HEK293T (cell line): Measurements from ENCODE around the gene RHOJ.

ENCODE experiments used
- CTCF ChIA-PET: fragments of 350-600 bp; formaldehyde crosslinking; extraction: SDS; loops from one replicate; lab custom pipeline; 2021; ENCODE audit warnings: antibody characterized with exemption, inconsistent platforms; lab: Yijun Ruan, JAX
- POLR2A ChIA-PET: fragments of 350-600 bp; formaldehyde crosslinking; extraction: SDS; loops from one replicate; lab custom pipeline; 2020; ENCODE audit warnings: antibody characterized with exemption, inconsistent platforms; lab: Yijun Ruan, JAX
- DNase-seq: peaks from one replicate; pipeline ENCODE4 v3.0.0; 2012; ENCODE audit warnings: mixed read lengths; ENCODE audit errors: extremely low spot score
- ARNT ChIP-seq: fragments of 450-650 bp; IDR thresholded peaks from 2 replicates; pipeline ENCODE4 v1.6.1; 2017; ENCODE audit warnings: mild to moderate bottlenecking
- BHLHE40 ChIP-seq: fragments of 450-650 bp; IDR thresholded peaks from 2 replicates; pipeline ENCODE4 v1.6.1; 2016; ENCODE audit warnings: mild to moderate bottlenecking, moderate library complexity, borderline replicate concordance
- CTBP1 ChIP-seq: fragments of 450-650 bp; IDR thresholded peaks from 2 replicates; pipeline ENCODE4 v1.6.1; 2016; ENCODE audit warnings: borderline replicate concordance
- ELF4 ChIP-seq: fragments of 450-650 bp; IDR thresholded peaks from 2 replicates; pipeline ENCODE4 v1.6.1; 2017; ENCODE audit warnings: antibody characterized with exemption
- FOXA1 ChIP-seq: fragments of 450-650 bp; IDR thresholded peaks from 2 replicates; pipeline ENCODE4 v1.6.1; 2016; ENCODE audit warnings: mild to moderate bottlenecking
- FOXK2 ChIP-seq: fragments of 450-650 bp; IDR thresholded peaks from 2 replicates; pipeline ENCODE4 v1.6.1; 2016; ENCODE audit warnings: mild to moderate bottlenecking
- FOXM1 ChIP-seq: fragments of 450-650 bp; IDR thresholded peaks from 2 replicates; pipeline ENCODE4 v1.6.1; 2017; ENCODE audit warnings: mild to moderate bottlenecking, borderline replicate concordance
- HDGF ChIP-seq: fragments of 450-650 bp; IDR thresholded peaks from 2 replicates; pipeline ENCODE4 v1.6.1; 2017; ENCODE audit warnings: antibody characterized with exemption, borderline replicate concordance
- L3MBTL2 ChIP-seq: fragments of 450-650 bp; conservative IDR thresholded peaks from 2 replicates; pipeline ENCODE4 v1.6.1; 2016; ENCODE audit warnings: mild to moderate bottlenecking
- LEF1 ChIP-seq: fragments of 450-650 bp; IDR thresholded peaks from 2 replicates; pipeline ENCODE4 v1.6.1; 2017; ENCODE audit warnings: mild to moderate bottlenecking, borderline replicate concordance
- NFRKB ChIP-seq: fragments of 450-650 bp; IDR thresholded peaks from 2 replicates; pipeline ENCODE4 v1.6.1; 2016; ENCODE audit warnings: mild to moderate bottlenecking, moderate library complexity
- PKNOX1 ChIP-seq: fragments of 450-650 bp; IDR thresholded peaks from 2 replicates; pipeline ENCODE4 v1.6.1; 2016
- SP1 ChIP-seq: fragments of 450-650 bp; IDR thresholded peaks from 2 replicates; pipeline ENCODE4 v1.6.1; 2017
- SUZ12 ChIP-seq: fragments of 450-650 bp; IDR thresholded peaks from 2 replicates; pipeline ENCODE4 v1.6.1; 2016; ENCODE audit warnings: mild to moderate bottlenecking
- TARDBP ChIP-seq: fragments of 450-650 bp; IDR thresholded peaks from 2 replicates; pipeline ENCODE4 v1.6.1; 2016
- ZNF384 ChIP-seq: fragments of 450-650 bp; IDR thresholded peaks from 2 replicates; pipeline ENCODE4 v1.6.1; 2016

Gene RHOJ

DNA sequence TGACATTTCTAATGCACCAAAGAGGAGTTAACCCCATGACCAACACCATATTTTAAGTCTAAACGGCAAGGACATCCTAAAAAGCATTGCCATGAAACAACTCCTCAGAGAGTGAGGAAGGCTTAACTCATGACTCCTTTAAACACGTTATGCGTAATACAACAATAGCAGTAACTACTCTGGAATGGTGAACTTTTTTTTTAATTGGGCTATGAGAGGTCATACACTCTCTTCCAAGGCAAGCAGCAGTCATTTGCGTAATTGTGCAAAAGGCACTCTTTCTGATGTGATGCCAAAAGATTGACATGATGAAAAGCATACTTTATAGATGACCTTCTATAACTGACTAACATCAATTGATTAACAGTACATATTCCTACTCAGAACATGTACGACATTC lies 39.4 kb downstream of the RHOJ start:
- CTCF ChIA-PET: no interaction called here
- TF ChIP-seq L3MBTL2 (no peak), HDGF (no peak), NFRKB (no peak), SP1 (no peak), FOXM1 (no peak), PKNOX1 (no peak), FOXK2 (no peak), ELF4 (no peak), ZNF384 (no peak), BHLHE40 (no peak), TARDBP (no peak), SUZ12 (no peak), LEF1 (no peak), CTBP1 (no peak), ARNT (no peak), FOXA1 (no peak)
- POLR2A ChIA-PET: no interaction called here
- DNase-seq: no peak

GRCh38 chr14:63245893-63246292 lies 41.6 kb downstream of the RHOJ start:
- ChIA-PET CTCF (no interaction called here), POLR2A (no interaction called here)
- TF ChIP-seq LEF1 (no peak), NFRKB (no peak), SUZ12 (no peak), SP1 (no peak), ARNT (no peak), FOXM1 (no peak), TARDBP (no peak), PKNOX1 (no peak), CTBP1 (no peak)
- no peak for DNase-seq

GRCh38 chr14:63248211-63248610 lies 44.0 kb downstream of the RHOJ start:
- CTCF ChIA-PET: no interaction called here
- no peak for DNase-seq
- no peak for TF ChIP-seq SUZ12
- TF ChIP-seq ELF4: no peak
- TF ChIP-seq HDGF: no peak
- TF ChIP-seq ARNT: no peak
- no peak for TF ChIP-seq FOXK2
- TF ChIP-seq ZNF384: no peak
- no peak for TF ChIP-seq FOXA1
- no peak for TF ChIP-seq LEF1
- POLR2A ChIA-PET: no interaction called here

DNA sequence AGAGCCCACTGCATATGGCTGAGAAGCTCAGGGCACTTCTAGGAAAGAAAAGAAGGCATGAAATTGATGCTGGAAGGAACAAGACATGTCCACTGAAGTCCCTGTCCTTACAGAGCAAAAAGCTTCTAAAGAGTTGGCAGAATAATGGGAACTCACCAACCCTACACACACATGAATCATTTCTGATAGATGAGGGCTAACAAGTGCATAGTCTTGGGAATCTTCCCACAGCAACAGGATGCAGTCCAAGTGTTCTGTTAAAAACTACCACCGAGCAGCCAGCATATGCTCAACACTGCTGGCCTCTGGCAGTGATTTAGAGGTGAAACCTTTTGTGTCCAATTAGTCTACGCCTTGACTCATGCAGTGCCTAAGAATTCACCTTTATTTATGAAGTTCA lies 44.8 kb downstream of the RHOJ start:
- no peak for TF ChIP-seq HDGF
- TF ChIP-seq PKNOX1: no peak
- TF ChIP-seq ZNF384: no peak
- no peak for TF ChIP-seq TARDBP
- no peak for DNase-seq
- CTCF ChIA-PET: no interaction called here
- POLR2A ChIA-PET: no interaction called here

GRCh38 chr14:63257299-63257698 lies 53.1 kb downstream of the RHOJ start:
- DNase-seq: no peak
- TF ChIP-seq FOXK2 (no peak), BHLHE40 (no peak), FOXA1 (no peak), LEF1 (no peak), L3MBTL2 (no peak), ZNF384 (no peak), SUZ12 (no peak), FOXM1 (no peak), SP1 (no peak), ELF4 (no peak), PKNOX1 (no peak), NFRKB (no peak), TARDBP (no peak)
- ChIA-PET POLR2A (no interaction called here), CTCF (no interaction called here)

GRCh38 chr14:63262446-63262845 lies 58.2 kb downstream of the RHOJ start:
- CTCF ChIA-PET: no interaction called here
- POLR2A ChIA-PET: no interaction called here
- TF ChIP-seq FOXA1 (no peak), HDGF (no peak), BHLHE40 (no peak), NFRKB (no peak), LEF1 (no peak), ELF4 (no peak), ZNF384 (no peak), FOXK2 (no peak), TARDBP (no peak), CTBP1 (no peak), SP1 (no peak), SUZ12 (no peak), ARNT (no peak), PKNOX1 (no peak), FOXM1 (no peak), L3MBTL2 (no peak)
- DNase-seq: no peak
